Erythroblast (primary cell): ENCODE data around the gene RASL12.

Source experiments
- GATA1 ChIP-seq: IDR thresholded peaks from 2 replicates; pipeline ENCODE4 v1.6.1; 2011; ENCODE audit warnings: low read depth, mild to moderate bottlenecking, control low read depth, low read length, moderate library complexity
- POLR2A ChIP-seq: IDR thresholded peaks from 2 replicates; pipeline ENCODE4 v1.6.1; 2011; ENCODE audit warnings: mild to moderate bottlenecking, low read length

- TF ChIP-seq POLR2A = no peak
- TF ChIP-seq GATA1 = no peak
Measured at GRCh38 chr15:65026756-65027155, 41.0 kb downstream of the RASL12 start.
